HG02938 (cell line): Measurements from ENCODE around the gene POU6F2.

Experiments used
- ATAC-seq: cut with Tn5 transposase; IDR thresholded peaks from one replicate; pipeline ENCODE4 v1.9.1; 2021; ENCODE audit warnings: mild to moderate bottlenecking, moderate library complexity; ENCODE audit not compliant: unreplicated experiment

The POU6F2 gene

GRCh38 chr7:39392151-39392550 lies 414.4 kb downstream of the POU6F2 start:
- no peak for ATAC-seq

GRCh38 chr7:39394105-39394680 lies 416.5 kb downstream of the POU6F2 start:
- ATAC-seq = no peak

GRCh38 chr7:39399458-39399857 lies 421.7 kb downstream of the POU6F2 start:
- ATAC-seq = no peak

- no peak for ATAC-seq
These were observed 422.3 kb downstream of the POU6F2 start for GRCh38 chr7:39399986-39400385.

- ATAC-seq = no peak
These were observed 423.1 kb downstream of the POU6F2 start for GRCh38 chr7:39400836-39401235.

- no peak for ATAC-seq
These were observed 424.3 kb downstream of the POU6F2 start for GRCh38 chr7:39402034-39402433.

GRCh38 chr7:39404907-39405306 lies 427.2 kb downstream of the POU6F2 start:
- ATAC-seq = no peak

GRCh38 chr7:39405581-39405980 lies 427.9 kb downstream of the POU6F2 start:
- no peak for ATAC-seq

GRCh38 chr7:39406467-39406866 lies 428.8 kb downstream of the POU6F2 start:
- no peak for ATAC-seq

- no peak for ATAC-seq
These were observed 429.4 kb downstream of the POU6F2 start for GRCh38 chr7:39407137-39407536.

GRCh38 chr7:39407723-39408122 lies 430.0 kb downstream of the POU6F2 start:
- ATAC-seq = no peak

- no peak for ATAC-seq
These were observed 431.2 kb downstream of the POU6F2 start for GRCh38 chr7:39408906-39409305.

- no peak for ATAC-seq
These were observed 432.9 kb downstream of the POU6F2 start for GRCh38 chr7:39410582-39410981.

- no peak for ATAC-seq
These were observed 436.0 kb downstream of the POU6F2 start for GRCh38 chr7:39413636-39414223.

- ATAC-seq = peak; percentile 72
These were observed 436.7 kb downstream of the POU6F2 start for GRCh38 chr7:39414224-39415035.

GRCh38 chr7:39415091-39415787 lies 437.5 kb downstream of the POU6F2 start:
- no peak for ATAC-seq

GRCh38 chr7:39416866-39417265 lies 439.2 kb downstream of the POU6F2 start:
- no peak for ATAC-seq

- no peak for ATAC-seq
These were observed 439.9 kb downstream of the POU6F2 start for GRCh38 chr7:39417642-39418041.

- ATAC-seq = no peak
These were observed 443.5 kb downstream of the POU6F2 start for GRCh38 chr7:39421251-39421650.

GRCh38 chr7:39421661-39422060 lies 444.0 kb downstream of the POU6F2 start:
- ATAC-seq = no peak

- no peak for ATAC-seq
These were observed 450.5 kb downstream of the POU6F2 start for GRCh38 chr7:39428221-39428620.

- no peak for ATAC-seq
These were observed 451.7 kb downstream of the POU6F2 start for GRCh38 chr7:39429421-39429820.
